B cell (primary cell): ENCODE data around the gene DCAF7.

Experiments
- CTCF ChIP-seq: fragments of 200-600 bp; IDR thresholded peaks from one replicate; pipeline ENCODE4 v1.8.0; 2022; ENCODE audit warnings: antibody characterized with exemption, mild to moderate bottlenecking
- EZH2 ChIP-seq: IDR thresholded peaks from 2 replicates; pipeline ENCODE4 v1.6.1; 2012; ENCODE audit warnings: borderline replicate concordance, low read depth, mild to moderate bottlenecking, moderate library complexity, low read length; ENCODE audit not compliant: insufficient read depth, poor library complexity, severe bottlenecking

- TF ChIP-seq CTCF, result no peak
- TF ChIP-seq EZH2, result no peak
Measured at GRCh38 chr17:63589646-63590045, 39.4 kb downstream of the DCAF7 start.
